Tibial nerve (tissue), 4 donors: Measurements from ENCODE around the gene FAM13B. TPM values are rescaled to one million over a fixed set of nuclear protein-coding genes. Genes with fewer than 3 reads are reported as not detected.

Source experiments
- DNase-seq, 2 donors: peaks; one replicate each; pipeline ENCODE4 v3.0.0-alpha.2; 2019; ENCODE audit warnings: low spot score in 2 of 2
- H3K27ac ChIP-seq, 4 donors: fragments of 200-600 bp; sonication (generic) in 3 of 4; one replicate each; pipeline ENCODE4 v1.5.1; 2017 to 2019; ENCODE audit warnings: mild to moderate bottlenecking in 1 of 4
- H3K27me3 ChIP-seq, 2 donors: fragments of 200-600 bp; sonication (generic) in 1 of 2; one replicate each; pipeline versions ENCODE4 v1.5.1 to v1.6.0; 2017 to 2019
- H3K36me3 ChIP-seq, 3 donors: fragments of 200-600 bp; sonication (generic); one replicate each; pipeline ENCODE4 v1.5.1; 2018 to 2019
- H3K4me1 ChIP-seq, 4 donors: fragments of 200-600 bp; sonication (generic) in 3 of 4; one replicate each; pipeline ENCODE4 v1.5.1; 2017 to 2019
- H3K4me3 ChIP-seq, 4 donors: fragments of 200-600 bp; sonication (generic) in 3 of 4; one replicate each; pipeline ENCODE4 v1.5.1; 2017 to 2019; ENCODE audit warnings: mild to moderate bottlenecking in 1 of 4, moderate library complexity in 1 of 4
- H3K9me3 ChIP-seq, 4 donors: fragments of 200-600 bp; sonication (generic) in 3 of 4; one replicate each; pipeline ENCODE4 v1.5.1; 2017 to 2019
- EP300 ChIP-seq, 2 donors: sonication (generic); formaldehyde crosslinking; IDR thresholded peaks; one replicate each; pipeline ENCODE4 v1.6.1; 2017; ENCODE audit warnings: antibody characterized with exemption in 2 of 2, mild to moderate bottlenecking in 1 of 2
- POLR2A ChIP-seq, 2 donors: fragments of 450-650 bp; IDR thresholded peaks; one replicate each; pipeline ENCODE4 v1.6.1; 2017; ENCODE audit warnings: antibody characterized with exemption in 2 of 2, mild to moderate bottlenecking in 2 of 2, moderate library complexity in 2 of 2
- WGBS, 2 donors: methylation state at CpG; one replicate each; pipeline ENCODE4 v1.1.5; 2018; 5-methylcytosine and 5-hydroxymethylcytosine counted together
- total RNA-seq, 4 donors: library from RNA; depleted of rRNA; stranded (reverse); fragments of >200 nt; gene quantifications; one replicate each; pipeline ENCODE4 v1.1.0, GENCODE V29; 2016
- TF ChIP-seq, protein P1 (sequence below), 5 experiments: fragments of 200-600 bp in 3 of 5; fragments of 450-650 bp in 2 of 5; sonication (generic) in 3 of 5; IDR thresholded peaks; one replicate each; pipeline ENCODE4 v1.5.1; 2016 to 2019; ENCODE audit warnings: antibody characterized with exemption in 5 of 5, mild to moderate bottlenecking in 3 of 5, moderate library complexity in 2 of 5

The FAM13B gene
- total RNA-seq, 4 donors from 2014 or later: 59.4 to 85.9 (median 72.3) TPM

DNA sequence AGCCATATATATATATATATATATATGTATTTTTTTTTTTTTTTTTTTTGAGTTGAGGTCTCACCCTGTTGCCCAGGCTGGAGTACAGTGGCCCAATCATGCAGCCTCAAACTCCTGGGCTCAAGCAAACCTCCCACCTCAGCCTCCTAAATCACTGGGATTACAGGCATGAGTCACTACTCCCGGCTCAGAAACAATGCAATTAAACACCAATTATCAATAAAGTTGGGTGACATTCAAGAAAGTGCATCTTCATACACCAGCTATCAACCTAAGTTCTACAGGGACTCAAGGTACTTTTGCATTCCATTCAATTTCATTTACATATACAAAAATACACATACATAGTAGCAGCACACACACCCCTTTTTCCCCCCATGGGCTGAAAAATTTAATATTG is 7.6 kb downstream of the FAM13B start:
- Histone ChIP-seq H3K4me1 (peaks cover 0 to 61% (median 19%) of the 10 kb centered on the region in 4 donors), H3K27me3 (no peaks in the 10 kb centered on the region), H3K36me3 (no peaks in the 10 kb centered on the region), H3K9me3 (no peaks in the 10 kb centered on the region), H3K4me3 (no peak overlapping the region), H3K27ac (no peak overlapping the region)
- 87 to 88% methylated on average over 1 of the region's 1 CpG for WGBS, 2 donors
- TF ChIP-seq, protein P1, sequence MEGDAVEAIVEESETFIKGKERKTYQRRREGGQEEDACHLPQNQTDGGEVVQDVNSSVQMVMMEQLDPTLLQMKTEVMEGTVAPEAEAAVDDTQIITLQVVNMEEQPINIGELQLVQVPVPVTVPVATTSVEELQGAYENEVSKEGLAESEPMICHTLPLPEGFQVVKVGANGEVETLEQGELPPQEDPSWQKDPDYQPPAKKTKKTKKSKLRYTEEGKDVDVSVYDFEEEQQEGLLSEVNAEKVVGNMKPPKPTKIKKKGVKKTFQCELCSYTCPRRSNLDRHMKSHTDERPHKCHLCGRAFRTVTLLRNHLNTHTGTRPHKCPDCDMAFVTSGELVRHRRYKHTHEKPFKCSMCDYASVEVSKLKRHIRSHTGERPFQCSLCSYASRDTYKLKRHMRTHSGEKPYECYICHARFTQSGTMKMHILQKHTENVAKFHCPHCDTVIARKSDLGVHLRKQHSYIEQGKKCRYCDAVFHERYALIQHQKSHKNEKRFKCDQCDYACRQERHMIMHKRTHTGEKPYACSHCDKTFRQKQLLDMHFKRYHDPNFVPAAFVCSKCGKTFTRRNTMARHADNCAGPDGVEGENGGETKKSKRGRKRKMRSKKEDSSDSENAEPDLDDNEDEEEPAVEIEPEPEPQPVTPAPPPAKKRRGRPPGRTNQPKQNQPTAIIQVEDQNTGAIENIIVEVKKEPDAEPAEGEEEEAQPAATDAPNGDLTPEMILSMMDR (IDR thresholded peaks at IDR 0.05): no peak
- TF ChIP-seq POLR2A (IDR thresholded peaks at IDR 0.05) (no peak), EP300 (IDR thresholded peaks at IDR 0.05) (no peak)
- DNase-seq: no peak

DNA sequence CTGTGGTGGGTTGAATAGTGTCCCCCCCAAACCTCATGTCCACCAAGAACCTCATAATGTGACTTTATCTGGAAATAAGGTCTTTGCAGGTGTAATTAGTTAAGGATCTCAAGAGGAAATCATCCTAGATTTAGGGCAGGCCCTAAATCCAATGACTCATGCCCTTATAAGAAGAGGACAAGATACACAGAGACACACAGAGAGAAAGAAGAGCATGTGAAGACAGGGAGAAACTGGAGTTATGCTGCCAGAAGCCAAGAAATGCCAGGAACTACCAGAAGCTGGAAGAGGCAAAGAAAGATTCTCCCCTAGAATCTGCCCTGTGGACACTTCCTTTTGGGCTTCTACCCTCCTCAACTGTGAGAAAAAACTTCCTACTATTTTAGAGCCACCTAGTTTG is 8.8 kb downstream of the FAM13B start:
- H3K4me1 ChIP-seq: peaks cover 0 to 53% (median 14%) of the 10 kb centered on the region in 4 donors
- no peak overlapping the region for H3K4me3 ChIP-seq
- TF ChIP-seq EP300 (IDR thresholded peaks at IDR 0.05): no peak
- TF ChIP-seq, protein P1 (IDR thresholded peaks at IDR 0.05): no peak
- TF ChIP-seq POLR2A (IDR thresholded peaks at IDR 0.05): no peak
- H3K27me3 ChIP-seq: no peaks in the 10 kb centered on the region
- H3K36me3 ChIP-seq: peaks cover 0 to 11% (median 0%) of the 10 kb centered on the region in 3 donors
- no peak for DNase-seq
- H3K27ac ChIP-seq: no peak overlapping the region
- no peaks in the 10 kb centered on the region for H3K9me3 ChIP-seq

DNA sequence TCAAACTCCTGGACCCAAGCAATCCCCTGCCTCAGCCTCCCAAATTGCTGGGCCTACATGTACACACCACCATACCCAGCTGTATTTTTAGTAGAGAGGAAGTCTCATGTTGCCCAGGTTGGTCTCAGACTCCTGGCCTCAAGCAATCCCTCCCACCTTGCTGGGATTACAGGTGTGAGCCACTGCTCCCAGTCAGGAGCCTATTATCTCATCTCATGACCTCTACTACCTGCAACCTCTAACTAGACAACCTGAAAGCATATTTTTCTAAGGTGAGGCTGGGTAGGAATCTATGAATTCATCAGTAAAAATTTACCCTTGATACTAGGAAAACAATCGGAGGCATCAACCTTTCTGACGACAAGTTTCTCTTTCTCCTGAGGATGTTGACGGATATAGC is 10.0 kb downstream of the FAM13B start:
- Histone ChIP-seq H3K9me3 (no peaks in the 10 kb centered on the region), H3K36me3 (peaks cover 0 to 21% (median 0%) of the 10 kb centered on the region in 3 donors), H3K27ac (no peak overlapping the region), H3K27me3 (no peaks in the 10 kb centered on the region), H3K4me3 (no peak overlapping the region), H3K4me1 (peaks cover 0 to 48% (median 12%) of the 10 kb centered on the region in 4 donors)
- 95 to 98% methylated on average over 3 of the region's 3 CpGs for WGBS, 2 donors
- DNase-seq: no peak
- TF ChIP-seq, protein P1 (IDR thresholded peaks at IDR 0.05): no peak
- TF ChIP-seq EP300 (IDR thresholded peaks at IDR 0.05) (no peak), POLR2A (IDR thresholded peaks at IDR 0.05) (no peak)

DNA sequence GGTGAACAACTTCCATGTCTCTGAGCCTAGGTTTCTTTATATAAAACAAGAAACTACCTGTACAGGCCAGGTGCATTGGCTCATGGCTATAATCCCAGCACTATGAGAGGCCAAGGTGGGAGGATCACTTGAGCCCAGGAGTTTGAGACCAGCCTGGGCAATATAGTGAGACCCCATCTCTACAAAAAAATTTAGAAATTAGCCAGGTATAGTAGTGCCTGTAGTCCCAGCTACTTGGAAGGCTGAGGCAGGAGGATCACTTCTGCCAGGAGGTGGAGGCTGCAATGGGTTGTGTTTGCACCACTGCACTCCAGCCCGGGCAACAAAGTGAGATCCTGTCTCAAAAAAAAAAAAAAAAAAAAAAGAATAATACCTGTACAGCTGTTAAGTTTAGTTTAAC is 11.1 kb downstream of the FAM13B start:
- H3K36me3 ChIP-seq: peaks cover 0 to 28% (median 0%) of the 10 kb centered on the region in 3 donors
- TF ChIP-seq POLR2A (IDR thresholded peaks at IDR 0.05) (no peak), EP300 (IDR thresholded peaks at IDR 0.05) (no peak)
- TF ChIP-seq, protein P1 (IDR thresholded peaks at IDR 0.05): no peak
- H3K27ac ChIP-seq: no peak overlapping the region
- DNase-seq: no peak
- H3K4me1 ChIP-seq: peaks cover 0 to 42% (median 9%) of the 10 kb centered on the region in 4 donors
- no peaks in the 10 kb centered on the region for H3K9me3 ChIP-seq
- 0% methylated on average over 1 of the region's 1 CpG for WGBS, 2 donors
- no peaks in the 10 kb centered on the region for H3K27me3 ChIP-seq
- H3K4me3 ChIP-seq: no peak overlapping the region

DNA sequence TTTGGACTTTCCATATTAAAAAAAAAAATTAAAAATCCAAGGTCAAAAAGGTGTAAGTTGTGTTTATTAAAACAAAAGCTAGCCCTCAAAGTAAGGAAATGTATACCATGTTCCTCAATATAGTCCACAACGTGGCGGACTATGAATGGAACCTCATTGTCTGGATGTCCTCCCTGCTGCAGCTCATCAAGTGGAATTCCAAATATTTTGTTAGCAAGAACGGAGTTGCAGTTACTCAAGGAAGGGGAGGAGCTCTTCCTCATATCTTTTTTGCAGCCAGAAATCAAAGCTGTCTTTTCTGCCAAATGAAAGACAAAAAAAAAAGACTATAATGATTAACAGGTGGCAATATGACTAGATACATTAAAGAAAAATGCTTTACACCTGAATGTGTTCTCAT is 14.0 kb downstream of the FAM13B start:
- peaks cover 0 to 30% (median 3%) of the 10 kb centered on the region in 4 donors for H3K4me1 ChIP-seq
- peaks cover 0 to 43% (median 0%) of the 10 kb centered on the region in 3 donors for H3K36me3 ChIP-seq
- TF ChIP-seq EP300 (IDR thresholded peaks at IDR 0.05): no peak
- TF ChIP-seq POLR2A (IDR thresholded peaks at IDR 0.05): no peak
- TF ChIP-seq, protein P1 (IDR thresholded peaks at IDR 0.05): no peak
- 28 to 30% methylated on average over 3 of the region's 3 CpGs for WGBS, 2 donors
- no peak overlapping the region for H3K4me3 ChIP-seq
- no peaks in the 10 kb centered on the region for H3K27me3 ChIP-seq
- DNase-seq: no peak
- no peak overlapping the region for H3K27ac ChIP-seq
- no peaks in the 10 kb centered on the region for H3K9me3 ChIP-seq
